Tibial nerve (tissue), 4 donors: ENCODE results near the gene EDEM2. TPM values are rescaled to one million over a fixed set of nuclear protein-coding genes. Genes with fewer than 3 reads are reported as not detected.
A peak's percentile ranks its signal among the peaks of the same experiment; 100 is the strongest.

Experiments
- DNase-seq, 2 donors: peaks; one replicate each; pipeline ENCODE4 v3.0.0-alpha.2; 2019; ENCODE audit warnings: low spot score in 2 of 2
- H3K27ac ChIP-seq, 4 donors: fragments of 200-600 bp; sonication (generic) in 3 of 4; one replicate each; pipeline ENCODE4 v1.5.1; 2017 to 2019; ENCODE audit warnings: mild to moderate bottlenecking in 1 of 4
- H3K27me3 ChIP-seq, 2 donors: fragments of 200-600 bp; sonication (generic) in 1 of 2; one replicate each; pipeline versions ENCODE4 v1.5.1 to v1.6.0; 2017 to 2019
- H3K36me3 ChIP-seq, 3 donors: fragments of 200-600 bp; sonication (generic); one replicate each; pipeline ENCODE4 v1.5.1; 2018 to 2019
- H3K4me1 ChIP-seq, 4 donors: fragments of 200-600 bp; sonication (generic) in 3 of 4; one replicate each; pipeline ENCODE4 v1.5.1; 2017 to 2019
- H3K4me3 ChIP-seq, 4 donors: fragments of 200-600 bp; sonication (generic) in 3 of 4; one replicate each; pipeline ENCODE4 v1.5.1; 2017 to 2019; ENCODE audit warnings: mild to moderate bottlenecking in 1 of 4, moderate library complexity in 1 of 4
- H3K9me3 ChIP-seq, 4 donors: fragments of 200-600 bp; sonication (generic) in 3 of 4; one replicate each; pipeline ENCODE4 v1.5.1; 2017 to 2019
- EP300 ChIP-seq, 2 donors: sonication (generic); formaldehyde crosslinking; IDR thresholded peaks; one replicate each; pipeline ENCODE4 v1.6.1; 2017; ENCODE audit warnings: antibody characterized with exemption in 2 of 2, mild to moderate bottlenecking in 1 of 2
- POLR2A ChIP-seq, 2 donors: fragments of 450-650 bp; IDR thresholded peaks; one replicate each; pipeline ENCODE4 v1.6.1; 2017; ENCODE audit warnings: antibody characterized with exemption in 2 of 2, mild to moderate bottlenecking in 2 of 2, moderate library complexity in 2 of 2
- WGBS, 2 donors: methylation state at CpG; one replicate each; pipeline ENCODE4 v1.1.5; 2018; 5-methylcytosine and 5-hydroxymethylcytosine counted together
- total RNA-seq, 4 donors: library from RNA; depleted of rRNA; stranded (reverse); fragments of >200 nt; gene quantifications; one replicate each; pipeline ENCODE4 v1.1.0, GENCODE V29; 2016
- TF ChIP-seq, protein P1 (sequence below), 5 experiments: fragments of 200-600 bp in 3 of 5; fragments of 450-650 bp in 2 of 5; sonication (generic) in 3 of 5; IDR thresholded peaks; one replicate each; pipeline ENCODE4 v1.5.1; 2016 to 2019; ENCODE audit warnings: antibody characterized with exemption in 5 of 5, mild to moderate bottlenecking in 3 of 5, moderate library complexity in 2 of 5

Gene EDEM2
- total RNA-seq, 4 donors from 2014 or later, result 19.6 to 29.7 (median 25.2) TPM

DNA sequence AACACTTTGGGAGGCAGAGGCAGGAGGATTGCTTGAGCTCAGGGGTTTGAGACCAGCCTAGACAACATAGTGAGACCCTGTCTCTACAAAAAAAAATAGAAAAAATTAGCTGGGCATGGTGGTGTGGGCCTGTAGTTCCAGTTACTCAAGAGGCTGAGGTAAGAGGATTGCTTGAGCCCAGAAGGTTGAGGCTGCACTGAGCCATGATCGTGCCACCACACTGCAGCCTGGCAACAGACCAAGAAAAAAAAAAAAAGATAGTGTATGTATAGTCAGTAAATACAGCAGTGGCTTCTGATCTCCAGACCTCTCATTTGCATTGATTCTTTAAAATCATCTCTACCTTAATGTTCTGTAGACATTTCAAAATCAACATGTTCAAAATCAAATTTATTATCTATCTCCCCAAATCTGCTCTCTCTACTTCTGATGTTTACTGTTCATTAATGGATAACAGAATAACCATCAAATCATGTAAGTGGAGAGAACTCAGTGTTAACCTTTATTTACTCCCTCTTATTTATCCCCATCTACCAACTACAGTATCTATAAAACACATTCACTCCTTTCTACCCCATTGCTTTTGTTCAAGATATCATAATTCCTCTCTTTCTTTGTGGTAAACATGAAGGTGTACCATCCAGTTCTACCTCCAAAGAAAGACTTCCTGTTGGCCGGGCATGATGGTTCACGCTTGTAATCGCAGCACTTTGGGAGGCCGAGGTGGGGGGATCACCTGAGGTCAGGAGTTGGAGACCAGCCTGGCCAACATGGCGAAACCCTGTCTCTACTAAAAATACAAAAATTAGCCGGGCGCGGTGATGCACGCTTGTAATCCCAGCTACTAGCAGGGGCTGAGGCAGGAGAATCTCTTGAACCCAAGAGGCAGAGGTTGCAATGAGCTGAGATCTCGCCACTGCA, 32.4 kb upstream of the EDEM2 start:
- Histone ChIP-seq H3K27me3 (no peaks in the 10 kb centered on the region), H3K27ac (no peak overlapping the region), H3K4me1 (peaks cover 0 to 6% (median 0%) of the 10 kb centered on the region in 4 donors), H3K36me3 (peaks cover 0 to 14% (median 0%) of the 10 kb centered on the region in 3 donors), H3K9me3 (no peaks in the 10 kb centered on the region), H3K4me3 (no peak overlapping the region)
- TF ChIP-seq POLR2A (IDR thresholded peaks at IDR 0.05) (no peak), EP300 (IDR thresholded peaks at IDR 0.05) (no peak)
- TF ChIP-seq, protein P1, sequence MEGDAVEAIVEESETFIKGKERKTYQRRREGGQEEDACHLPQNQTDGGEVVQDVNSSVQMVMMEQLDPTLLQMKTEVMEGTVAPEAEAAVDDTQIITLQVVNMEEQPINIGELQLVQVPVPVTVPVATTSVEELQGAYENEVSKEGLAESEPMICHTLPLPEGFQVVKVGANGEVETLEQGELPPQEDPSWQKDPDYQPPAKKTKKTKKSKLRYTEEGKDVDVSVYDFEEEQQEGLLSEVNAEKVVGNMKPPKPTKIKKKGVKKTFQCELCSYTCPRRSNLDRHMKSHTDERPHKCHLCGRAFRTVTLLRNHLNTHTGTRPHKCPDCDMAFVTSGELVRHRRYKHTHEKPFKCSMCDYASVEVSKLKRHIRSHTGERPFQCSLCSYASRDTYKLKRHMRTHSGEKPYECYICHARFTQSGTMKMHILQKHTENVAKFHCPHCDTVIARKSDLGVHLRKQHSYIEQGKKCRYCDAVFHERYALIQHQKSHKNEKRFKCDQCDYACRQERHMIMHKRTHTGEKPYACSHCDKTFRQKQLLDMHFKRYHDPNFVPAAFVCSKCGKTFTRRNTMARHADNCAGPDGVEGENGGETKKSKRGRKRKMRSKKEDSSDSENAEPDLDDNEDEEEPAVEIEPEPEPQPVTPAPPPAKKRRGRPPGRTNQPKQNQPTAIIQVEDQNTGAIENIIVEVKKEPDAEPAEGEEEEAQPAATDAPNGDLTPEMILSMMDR (IDR thresholded peaks at IDR 0.05), result no peak
- DNase-seq, result no peak
- 89 to 92% methylated on average over 11 of the region's 11 CpGs for WGBS, 2 donors

DNA sequence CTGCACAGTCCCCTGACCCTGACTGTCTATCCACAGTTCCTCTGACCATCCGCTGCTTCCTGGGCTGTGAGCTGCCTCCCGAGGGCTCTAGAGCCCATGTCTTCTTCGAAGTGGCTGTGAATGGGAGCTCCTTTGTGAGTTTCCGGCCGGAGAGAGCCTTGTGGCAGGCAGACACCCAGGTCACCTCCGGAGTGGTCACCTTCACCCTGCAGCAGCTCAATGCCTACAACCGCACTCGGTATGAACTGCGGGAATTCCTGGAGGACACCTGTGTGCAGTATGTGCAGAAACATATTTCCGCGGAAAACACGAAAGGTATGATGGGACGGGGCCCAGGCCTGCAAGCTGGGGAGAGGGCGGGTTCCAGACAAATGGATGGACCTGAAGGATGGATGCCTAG, 29.0 kb upstream of the EDEM2 start:
- no peaks in the 10 kb centered on the region for H3K9me3 ChIP-seq
- WGBS, 2 donors, result 94 to 97% methylated on average over 13 to 14 of the region's 14 CpGs
- no peaks in the 10 kb centered on the region for H3K27me3 ChIP-seq
- H3K4me3 ChIP-seq, result no peak overlapping the region
- H3K27ac ChIP-seq, result no peak overlapping the region
- H3K36me3 ChIP-seq, result peaks cover 0 to 14% (median 0%) of the 10 kb centered on the region in 3 donors
- DNase-seq, result no peak
- H3K4me1 ChIP-seq, result peaks cover 0 to 35% (median 2%) of the 10 kb centered on the region in 4 donors
- no peak for TF ChIP-seq EP300 (IDR thresholded peaks at IDR 0.05)
- TF ChIP-seq, protein P1 (IDR thresholded peaks at IDR 0.05), result no peak

DNA sequence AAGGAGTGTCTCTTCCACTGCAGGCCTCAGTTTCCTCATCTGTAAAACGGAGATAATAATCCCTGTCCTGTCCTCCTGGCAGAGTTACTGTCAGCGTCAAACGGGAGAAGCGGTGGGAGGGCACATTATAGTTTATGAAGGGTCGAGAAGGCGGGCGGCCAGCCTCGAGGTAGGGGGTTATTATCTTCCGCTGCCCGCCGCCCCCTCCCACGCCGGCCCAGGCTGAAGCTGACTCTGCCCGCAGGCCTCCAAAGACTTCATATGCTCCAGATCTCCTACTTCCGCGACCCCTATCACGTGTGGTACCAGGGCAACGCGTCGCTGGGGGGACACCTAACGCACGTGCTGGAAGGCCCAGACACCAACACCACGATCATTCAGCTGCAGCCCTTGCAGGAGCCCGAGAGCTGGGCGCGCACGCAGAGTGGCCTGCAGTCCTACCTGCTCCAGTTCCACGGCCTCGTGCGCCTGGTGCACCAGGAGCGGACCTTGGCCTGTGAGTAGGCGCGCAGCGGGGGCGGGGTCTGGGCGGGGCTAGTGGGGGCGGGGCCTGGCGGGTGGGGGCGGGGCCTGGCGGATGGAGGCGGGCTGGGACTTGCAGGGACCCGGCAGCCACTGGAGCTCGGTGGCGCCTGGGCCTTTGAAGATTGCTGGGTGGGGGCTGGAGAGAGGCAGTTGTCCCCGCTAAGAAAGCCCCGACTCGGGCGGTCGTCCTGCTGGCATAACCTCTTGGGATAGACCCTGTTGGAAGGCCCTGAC, 27.5 kb upstream of the EDEM2 start:
- Histone ChIP-seq H3K4me3 (peak overlapping the region in 1 of 4 donors; percentile 53), H3K36me3 (peaks cover 0 to 14% (median 0%) of the 10 kb centered on the region in 3 donors), H3K9me3 (no peaks in the 10 kb centered on the region), H3K4me1 (peaks cover 0 to 36% (median 2%) of the 10 kb centered on the region in 4 donors), H3K27me3 (no peaks in the 10 kb centered on the region), H3K27ac (peak overlapping the region in 1 of 4 donors; percentile 22)
- 41 to 47% methylated on average over 31 to 44 of the region's 49 CpGs for WGBS, 2 donors
- no peak for DNase-seq
- TF ChIP-seq POLR2A (IDR thresholded peaks at IDR 0.05), result no peak

DNA sequence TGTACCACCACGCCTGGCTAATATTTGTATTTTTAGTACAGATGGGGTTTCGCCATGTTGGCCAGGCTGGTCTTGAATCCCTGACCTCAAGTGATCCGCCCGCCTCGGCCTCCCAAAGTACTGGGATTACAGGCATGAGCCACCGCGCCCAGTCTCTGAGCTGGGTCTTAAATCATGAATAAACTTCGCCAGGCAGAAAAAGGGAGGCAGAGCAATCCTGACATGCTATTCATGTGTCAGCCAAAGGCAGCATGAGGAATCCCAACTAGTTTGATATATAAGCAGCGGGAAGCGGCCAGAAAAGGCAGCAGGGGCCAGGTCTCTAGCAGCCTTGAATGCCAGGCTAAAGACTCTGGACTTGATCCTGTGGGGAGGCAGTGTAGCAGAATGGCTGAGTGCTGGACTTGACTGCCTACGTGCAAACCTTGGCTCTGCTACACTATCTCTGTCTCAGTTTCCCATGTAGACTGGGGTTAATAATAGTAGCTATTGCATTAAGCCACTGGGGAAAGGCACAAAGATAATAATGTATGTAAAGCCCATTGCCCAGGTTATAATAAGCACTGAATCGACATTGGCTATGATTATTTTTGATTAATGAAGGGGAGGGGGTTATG, 26.5 kb upstream of the EDEM2 start:
- 86 to 87% methylated on average over 12 of the region's 12 CpGs for WGBS, 2 donors
- Histone ChIP-seq H3K27ac (peak overlapping the region in 1 of 4 donors; percentile 29), H3K4me3 (peak overlapping the region in 1 of 4 donors; percentile 53), H3K9me3 (no peaks in the 10 kb centered on the region), H3K36me3 (peaks cover 0 to 14% (median 0%) of the 10 kb centered on the region in 3 donors), H3K27me3 (no peaks in the 10 kb centered on the region), H3K4me1 (peaks cover 0 to 36% (median 2%) of the 10 kb centered on the region in 4 donors)
- no peak for TF ChIP-seq POLR2A (IDR thresholded peaks at IDR 0.05)
- no peak for TF ChIP-seq EP300 (IDR thresholded peaks at IDR 0.05)
- TF ChIP-seq, protein P1 (IDR thresholded peaks at IDR 0.05), result no peak
- peak in 1 of 2 donors; percentile 19 for DNase-seq

DNA sequence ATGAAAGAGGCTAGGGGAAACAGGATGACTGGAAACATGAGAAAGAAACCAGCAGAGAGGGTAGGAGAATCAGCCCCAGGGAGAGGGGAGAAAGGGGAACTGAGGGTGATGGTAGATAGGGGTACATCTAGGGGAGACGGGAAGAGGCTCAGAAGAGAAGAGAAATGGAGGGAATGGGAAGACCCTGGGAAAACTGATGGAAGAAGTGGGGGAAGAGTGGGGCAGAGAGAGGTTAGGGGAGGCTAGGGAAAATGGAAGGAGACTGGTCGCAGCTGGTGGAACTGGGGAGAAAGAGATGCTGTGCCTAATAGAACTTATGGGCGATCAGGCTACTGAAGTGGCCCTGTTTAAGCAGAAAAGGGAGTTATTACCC, 25.3 kb upstream of the EDEM2 start:
- Histone ChIP-seq H3K4me3 (peak overlapping the region; percentile 13 to 53 (median 29)), H3K27me3 (no peaks in the 10 kb centered on the region), H3K27ac (peak overlapping the region; percentile 41 to 85 (median 50)), H3K4me1 (peaks cover 0 to 36% (median 2%) of the 10 kb centered on the region in 4 donors), H3K36me3 (peaks cover 0 to 14% (median 0%) of the 10 kb centered on the region in 3 donors), H3K9me3 (no peaks in the 10 kb centered on the region)
- DNase-seq, result no peak
- TF ChIP-seq EP300 (IDR thresholded peaks at IDR 0.05) (no peak), POLR2A (IDR thresholded peaks at IDR 0.05) (no peak)
- TF ChIP-seq, protein P1 (IDR thresholded peaks at IDR 0.05), result no peak
- WGBS, 2 donors, result 59 to 67% methylated on average over 3 of the region's 3 CpGs
